Progenitor cell of endocrine pancreas (in vitro differentiated cells): ENCODE results near the gene PSRC1. TPM values are rescaled to one million over a fixed set of nuclear protein-coding genes. Genes with fewer than 3 reads are reported as not detected.

Experiments used
- DNase-seq: peaks from one replicate; pipeline ENCODE4 v3.0.0; 2021; ENCODE audit warnings: low spot score; ENCODE audit not compliant: unreplicated experiment
- H3K27ac Mint-ChIP-seq: 2 replicates; pipeline ENCODE4 v1.8.0; 2021; ENCODE audit warnings: mild to moderate bottlenecking, moderate library complexity, mixed read lengths
- H3K27me3 Mint-ChIP-seq: 2 replicates; pipeline ENCODE4 v1.8.0; 2021; ENCODE audit warnings: mixed read lengths
- H3K36me3 Mint-ChIP-seq: 2 replicates; pipeline ENCODE4 v1.8.0; 2022; ENCODE audit warnings: mixed read lengths; ENCODE audit not compliant: insufficient read depth
- H3K4me1 Mint-ChIP-seq: 2 replicates; pipeline ENCODE4 v1.8.0; 2021; ENCODE audit warnings: low read depth, mixed read lengths
- H3K4me3 Mint-ChIP-seq: 2 replicates; pipeline ENCODE4 v1.8.0; 2021; ENCODE audit warnings: low read depth, mild to moderate bottlenecking, moderate library complexity, mixed read lengths
- H3K9me3 Mint-ChIP-seq: 2 replicates; pipeline ENCODE4 v1.8.0; 2021; ENCODE audit warnings: low read depth, mixed read lengths
- CTCF ChIP-seq: fragments of 200-600 bp; sonication (generic); IDR thresholded peaks from one replicate; pipeline ENCODE4 v1.5.0; 2021; ENCODE audit warnings: antibody characterized with exemption, mild to moderate bottlenecking; ENCODE audit not compliant: unreplicated experiment
- total RNA-seq: library from RNA; stranded (reverse); gene quantifications from 2 replicates; pipeline ENCODE4 v1.2.1, GENCODE V29; 2021

PSRC1 gene
- total RNA-seq, 1 donor from 2014 or later = 29.4 TPM

DNA sequence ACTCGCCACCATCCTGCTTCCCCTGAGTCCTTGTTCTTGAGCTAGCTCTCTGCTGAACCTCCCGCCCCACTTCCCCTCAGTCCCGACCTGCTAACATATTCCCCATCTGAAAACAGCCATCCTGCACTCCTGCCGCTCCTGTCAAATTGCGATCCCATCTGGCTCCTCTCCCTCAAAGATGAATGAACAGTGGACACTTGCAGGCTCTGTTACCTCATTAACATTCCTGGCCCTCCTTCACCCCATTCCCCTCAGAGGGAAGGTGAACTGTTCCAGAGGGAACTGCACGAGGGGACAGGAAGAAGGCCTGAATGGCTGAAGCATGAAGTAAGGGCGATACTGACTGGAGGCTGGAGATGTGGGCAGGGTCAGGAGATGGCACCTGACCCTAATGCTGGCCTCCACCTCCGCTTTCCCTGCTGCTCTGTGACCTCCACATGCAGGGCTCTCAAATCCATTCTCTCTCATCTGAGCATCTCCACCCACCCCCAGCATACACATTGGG lies 41.1 kb downstream of the PSRC1 start:
- Mint-ChIP-seq H3K36me3 (peaks cover 3% of the 10 kb centered on the region), H3K27ac (peak overlapping the region; percentile 6), H3K4me1 (peaks cover 16% of the 10 kb centered on the region), H3K4me3 (no peak overlapping the region), H3K9me3 (no peaks in the 10 kb centered on the region), H3K27me3 (peaks cover 25% of the 10 kb centered on the region)
- DNase-seq = no peak
- TF ChIP-seq CTCF = no peak

- H3K4me1 Mint-ChIP-seq = peaks cover 16% of the 10 kb centered on the region
Measured at GRCh38 chr1:109241344-109241743, 41.6 kb downstream of the PSRC1 start.

GRCh38 chr1:109240158-109241152 lies 42.5 kb downstream of the PSRC1 start:
- TF ChIP-seq CTCF = no peak
- Mint-ChIP-seq H3K4me3 (no peak overlapping the region), H3K27me3 (peaks cover 20% of the 10 kb centered on the region), H3K27ac (peak overlapping the region; percentile 56), H3K4me1 (peaks cover 16% of the 10 kb centered on the region), H3K9me3 (no peaks in the 10 kb centered on the region), H3K36me3 (peaks cover 7% of the 10 kb centered on the region)
- no peak for DNase-seq

More at GRCh38 chr1:109241344-109241743, 41.6 kb downstream of the PSRC1 start:
- peaks cover 20% of the 10 kb centered on the region for H3K27me3 Mint-ChIP-seq
- no peak for TF ChIP-seq CTCF
- no peaks in the 10 kb centered on the region for H3K9me3 Mint-ChIP-seq
- H3K27ac Mint-ChIP-seq = no peak overlapping the region
- no peak overlapping the region for H3K4me3 Mint-ChIP-seq
- H3K36me3 Mint-ChIP-seq = peaks cover 3% of the 10 kb centered on the region
- DNase-seq = no peak

GRCh38 chr1:109239409-109240068 lies 43.4 kb downstream of the PSRC1 start:
- Mint-ChIP-seq H3K9me3 (no peaks in the 10 kb centered on the region), H3K4me1 (peaks cover 16% of the 10 kb centered on the region), H3K36me3 (peaks cover 11% of the 10 kb centered on the region), H3K27me3 (peaks cover 17% of the 10 kb centered on the region), H3K27ac (peak overlapping the region; percentile 24), H3K4me3 (no peak overlapping the region)
- TF ChIP-seq CTCF = peak; percentile 66
- peak; percentile 43 for DNase-seq

DNA sequence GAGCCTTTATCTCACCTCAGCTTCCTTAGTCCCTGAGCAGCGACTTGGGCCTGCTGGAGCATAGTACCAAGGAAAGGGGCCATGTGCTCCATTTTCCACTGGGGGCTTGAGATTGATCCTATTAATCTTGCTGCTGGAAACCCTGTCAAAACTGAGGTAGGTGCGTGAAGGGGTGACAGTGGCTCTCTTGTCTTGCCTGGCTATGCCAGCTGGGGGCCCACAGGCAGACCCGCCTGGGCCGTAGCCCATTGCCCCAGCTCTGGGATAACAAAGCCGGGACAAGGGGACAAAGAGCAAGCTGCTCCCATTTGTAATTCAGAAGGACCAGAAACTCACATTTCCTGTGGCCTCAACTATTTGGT lies 43.9 kb downstream of the PSRC1 start:
- DNase-seq = no peak
- Mint-ChIP-seq H3K27ac (no peak overlapping the region), H3K27me3 (peaks cover 15% of the 10 kb centered on the region), H3K36me3 (peaks cover 12% of the 10 kb centered on the region), H3K4me1 (peaks cover 16% of the 10 kb centered on the region), H3K4me3 (no peak overlapping the region), H3K9me3 (no peaks in the 10 kb centered on the region)
- TF ChIP-seq CTCF = no peak
